BJ (cell line): ENCODE results near the gene FZD2. TPM values are rescaled to one million over a fixed set of nuclear protein-coding genes. Genes with fewer than 3 reads are reported as not detected.

Experiments used
- CTCF ChIA-PET: fragments of 350-600 bp; formaldehyde crosslinking; extraction: SDS; loops from one replicate; lab custom pipeline; 2021; ENCODE audit warnings: antibody characterized with exemption, inconsistent platforms; lab: Yijun Ruan, JAX
- POLR2A ChIA-PET: fragments of 300-600 bp; sonication (Branson Sonifier 250); formaldehyde crosslinking; extraction: SDS; loops from one replicate; lab custom pipeline; 2021; ENCODE audit warnings: antibody characterized with exemption; lab: Charles Lee
- DNase-seq: peaks from one replicate; pipeline ENCODE4 v3.0.0-alpha.2; 2011; ENCODE audit warnings: low read depth
- H3K27me3 ChIP-seq: 2 replicates; pipeline ENCODE4 v1.6.0; 2011; ENCODE audit warnings: low read length; ENCODE audit not compliant: control insufficient read depth, insufficient read depth
- H3K36me3 ChIP-seq: 2 replicates; pipeline ENCODE4 v1.5.1; 2011; ENCODE audit warnings: low read length; ENCODE audit not compliant: control insufficient read depth, insufficient read depth
- H3K4me3 ChIP-seq: 2 replicates; pipeline ENCODE4 v1.5.1; 2011; ENCODE audit warnings: low read depth, mild to moderate bottlenecking, control low read depth, low read length
- CTCF ChIP-seq: IDR thresholded peaks from 2 replicates; pipeline ENCODE4 v1.5.1; 2011; ENCODE audit warnings: low read depth, mild to moderate bottlenecking, control low read depth, inconsistent platforms, low read length, moderate library complexity; ENCODE audit not compliant: insufficient read depth
- polyA plus RNA-seq: library from polyadenylated mRNA; depleted of rRNA; stranded (reverse); fragments of >200 nt; gene quantifications from 2 replicates; pipeline ENCODE4 v1.2.3, GENCODE V29; 2011

The FZD2 gene
- polyA plus RNA-seq, 1 experiment: 93.1 TPM

- DNase-seq: no peak
- CTCF ChIA-PET: interaction anchor here (0.7 to 3.4 kb wide), 50 partner anchors 9 to 320 kb away, joined by 3 to 59 read pairs (median 4); partner anchors contain the start of genes CCDC43, FAM171A2, GPATCH8 and GRN
- Histone ChIP-seq H3K4me3 (no peak overlapping the region), H3K36me3 (no peaks in the 10 kb centered on the region), H3K27me3 (no peaks in the 10 kb centered on the region)
- POLR2A ChIA-PET: interaction anchor here (0.6 kb wide), 1 partner anchor 138 kb away, joined by 3 read pairs; no protein-coding TSS in a partner anchor
- TF ChIP-seq CTCF: no peak
These were observed 33.7 kb upstream of the FZD2 start for GRCh38 chr17:44523672-44523972.

- no peaks in the 10 kb centered on the region for H3K27me3 ChIP-seq
- H3K36me3 ChIP-seq: no peaks in the 10 kb centered on the region
- TF ChIP-seq CTCF: no peak
- ChIA-PET CTCF (interaction anchor here (0.8 kb wide), 1 partner anchor 164 kb away, joined by 3 read pairs; the partner anchor contains the start of gene FAM171A2), POLR2A (no interaction called here)
- no peak for DNase-seq
- no peak overlapping the region for H3K4me3 ChIP-seq
These were observed 30.2 kb upstream of the FZD2 start for GRCh38 chr17:44527102-44527501.

- POLR2A ChIA-PET: no interaction called here
These were observed 29.3 kb upstream of the FZD2 start for GRCh38 chr17:44527954-44528353.

GRCh38 chr17:44529864-44530263 lies 27.4 kb upstream of the FZD2 start:
- TF ChIP-seq CTCF: no peak
- H3K27me3 ChIP-seq: no peaks in the 10 kb centered on the region
- DNase-seq: no peak
- POLR2A ChIA-PET: no interaction called here
- no peak overlapping the region for H3K4me3 ChIP-seq
- CTCF ChIA-PET: interaction anchor here (0.6 to 5.2 kb wide), 2 partner anchors 8 to 39 kb away, joined by 3 to 46 read pairs; no protein-coding TSS in a partner anchor
- no peaks in the 10 kb centered on the region for H3K36me3 ChIP-seq

More at GRCh38 chr17:44527954-44528353, 29.3 kb upstream of the FZD2 start:
- CTCF ChIA-PET: interaction anchor here (1.2 kb wide), 1 partner anchor 109 kb away, joined by 4 read pairs; no protein-coding TSS in a partner anchor
- Histone ChIP-seq H3K36me3 (no peaks in the 10 kb centered on the region), H3K27me3 (no peaks in the 10 kb centered on the region), H3K4me3 (no peak overlapping the region)
- no peak for TF ChIP-seq CTCF
- no peak for DNase-seq

GRCh38 chr17:44530896-44531418 lies 26.3 kb upstream of the FZD2 start:
- no peak for DNase-seq
- no peaks in the 10 kb centered on the region for H3K27me3 ChIP-seq
- no peak overlapping the region for H3K4me3 ChIP-seq
- ChIA-PET POLR2A (interaction anchor here (0.7 kb wide), 1 partner anchor 595 kb away, joined by 5 read pairs; no protein-coding TSS in a partner anchor), CTCF (interaction anchor here (0.6 to 7.2 kb wide), 6 partner anchors 9 to 168 kb away, joined by 3 to 151 read pairs (median 4); partner anchors contain the start of gene FZD2)
- no peaks in the 10 kb centered on the region for H3K36me3 ChIP-seq
- TF ChIP-seq CTCF: no peak
